Vagina (tissue), 2 donors: ENCODE data around the gene CYP4F3.

ENCODE experiments used
- CTCF ChIP-seq, 3 experiments: fragments of 450-650 bp in 2 of 3; fragments of 200-600 bp in 1 of 3; sonication (generic) in 1 of 3; IDR thresholded peaks; one replicate each; pipeline ENCODE4 v1.5.1; 2017 to 2019; ENCODE audit warnings: antibody characterized with exemption in 3 of 3, mild to moderate bottlenecking in 2 of 3, moderate library complexity in 2 of 3
- POLR2A ChIP-seq, 2 donors: fragments of 450-650 bp; IDR thresholded peaks; one replicate each; pipeline ENCODE4 v1.6.1; 2017; ENCODE audit warnings: antibody characterized with exemption in 2 of 2, mild to moderate bottlenecking in 2 of 2, moderate library complexity in 2 of 2

GRCh38 chr19:15621801-15622200 is 18.9 kb upstream of the CYP4F3 start:
- TF ChIP-seq CTCF (IDR thresholded peaks at IDR 0.05) (no peak), POLR2A (IDR thresholded peaks at IDR 0.05) (no peak)
